ENCODE measurements around the gene NTRK1. TPM values are rescaled to one million over a fixed set of nuclear protein-coding genes. Genes with fewer than 3 reads are reported as not detected.
A peak's percentile ranks its signal among the peaks of the same experiment; 100 is the strongest.

NTRK1 gene
- total RNA-seq, 2 donors from 2014 or later: 2.1 to 2.5 TPM

GRCh38 chr1:156836041-156836654 lies 24.5 kb upstream of the NTRK1 start:
- no peak for ATAC-seq
- DNase-seq: no peak
- intact Hi-C loops (cut with DNase I): loop anchor here in 1 of 2 donors (5.0 kb wide), 1 partner anchor 56 kb away; the partner anchor contains the start of gene PEAR1

GRCh38 chr1:156836892-156837291 lies 23.8 kb upstream of the NTRK1 start:
- ATAC-seq (no peak), DNase-seq (no peak)
- intact Hi-C loops (cut with DNase I): loop anchor here in 1 of 2 donors (5.0 kb wide), 1 partner anchor 55 kb away; the partner anchor contains the start of gene PEAR1

- ATAC-seq (peak; percentile 34 to 46), DNase-seq (no peak)
- intact Hi-C loops (cut with DNase I): loop anchor here in 1 of 2 donors (5.0 kb wide), 1 partner anchor 53 kb away; the partner anchor contains the start of gene PEAR1
Measured at GRCh38 chr1:156838972-156839371, 21.7 kb upstream of the NTRK1 start.

- intact Hi-C loops (cut with DNase I): loop anchor here in 1 of 2 donors (5.0 kb wide), 1 partner anchor 53 kb away; the partner anchor contains the start of gene PEAR1
- DNase-seq (no peak), ATAC-seq (no peak)
Measured at GRCh38 chr1:156839426-156840109, 21.1 kb upstream of the NTRK1 start.

GRCh38 chr1:156840186-156840897 lies 20.3 kb upstream of the NTRK1 start:
- ATAC-seq (no peak), DNase-seq (no peak)
- intact Hi-C loops (cut with DNase I): no loop called here

- intact Hi-C loops (cut with DNase I): no loop called here
- DNase-seq: no peak
- no peak for ATAC-seq
Measured at GRCh38 chr1:156840898-156841279, 19.8 kb upstream of the NTRK1 start.

GRCh38 chr1:156841295-156841855 lies 19.3 kb upstream of the NTRK1 start:
- intact Hi-C loops (cut with DNase I): no loop called here
- ATAC-seq: no peak
- DNase-seq: no peak

- ATAC-seq (no peak), DNase-seq (no peak)
- intact Hi-C loops (cut with DNase I): no loop called here
Measured at GRCh38 chr1:156842618-156843300, 17.9 kb upstream of the NTRK1 start.

GRCh38 chr1:156844102-156844501 lies 16.6 kb upstream of the NTRK1 start:
- DNase-seq (no peak), ATAC-seq (no peak)
- intact Hi-C loops (cut with DNase I): no loop called here

- DNase-seq (no peak), ATAC-seq (no peak)
- intact Hi-C loops (cut with DNase I): no loop called here
Measured at GRCh38 chr1:156844638-156845037, 16.0 kb upstream of the NTRK1 start.

- DNase-seq (no peak), ATAC-seq (peak in 1 of 2 donors; percentile 19)
- intact Hi-C loops (cut with DNase I): no loop called here
Measured at GRCh38 chr1:156845055-156845952, 15.4 kb upstream of the NTRK1 start.

GRCh38 chr1:156845953-156846545 lies 14.6 kb upstream of the NTRK1 start:
- ATAC-seq: no peak
- intact Hi-C loops (cut with DNase I): no loop called here
- no peak for DNase-seq

- intact Hi-C loops (cut with DNase I): no loop called here
- DNase-seq (no peak), ATAC-seq (no peak)
Measured at GRCh38 chr1:156846643-156847042, 14.0 kb upstream of the NTRK1 start.

GRCh38 chr1:156847591-156848460 lies 12.8 kb upstream of the NTRK1 start:
- DNase-seq (no peak), ATAC-seq (no peak)
- intact Hi-C loops (cut with DNase I): no loop called here

- no peak for DNase-seq
- intact Hi-C loops (cut with DNase I): no loop called here
- ATAC-seq: peak in 1 of 2 donors; percentile 6
Measured at GRCh38 chr1:156848461-156849150, 12.1 kb upstream of the NTRK1 start.

GRCh38 chr1:156849151-156849496 lies 11.5 kb upstream of the NTRK1 start:
- ATAC-seq (no peak), DNase-seq (no peak)
- intact Hi-C loops (cut with DNase I): no loop called here
